IPS-15b (cell line): ENCODE results near the gene ZNF777.
"Not testable (repeated sequence)": the region's sequence is repeated elsewhere in the genome, so short reads cannot be mapped to it uniquely, and the experiment has no call there.

ENCODE experiments used
- H3K27me3 ChIP-seq: one replicate; pipeline ENCODE4 v1.6.1; 2013; ENCODE audit warnings: low read length; ENCODE audit not compliant: control insufficient read depth, insufficient read depth
- H3K36me3 ChIP-seq: one replicate; pipeline ENCODE4 v1.6.1; 2013; ENCODE audit warnings: low read length; ENCODE audit not compliant: control insufficient read depth, insufficient read depth
- H3K4me1 ChIP-seq: one replicate; pipeline ENCODE4 v1.6.1; 2013; ENCODE audit warnings: mild to moderate bottlenecking, low read length; ENCODE audit not compliant: control insufficient read depth, insufficient read depth
- H3K4me3 ChIP-seq: one replicate; pipeline ENCODE4 v1.5.1; 2013; ENCODE audit warnings: low read depth, low read length
- H3K9ac ChIP-seq: one replicate; pipeline ENCODE4 v1.6.1; 2013; ENCODE audit warnings: low read depth, mild to moderate bottlenecking, low read length
- H3K9me3 ChIP-seq: one replicate; pipeline ENCODE4 v1.6.1; 2013; ENCODE audit warnings: mild to moderate bottlenecking, low read length; ENCODE audit not compliant: control insufficient read depth, insufficient read depth

The ZNF777 gene

DNA sequence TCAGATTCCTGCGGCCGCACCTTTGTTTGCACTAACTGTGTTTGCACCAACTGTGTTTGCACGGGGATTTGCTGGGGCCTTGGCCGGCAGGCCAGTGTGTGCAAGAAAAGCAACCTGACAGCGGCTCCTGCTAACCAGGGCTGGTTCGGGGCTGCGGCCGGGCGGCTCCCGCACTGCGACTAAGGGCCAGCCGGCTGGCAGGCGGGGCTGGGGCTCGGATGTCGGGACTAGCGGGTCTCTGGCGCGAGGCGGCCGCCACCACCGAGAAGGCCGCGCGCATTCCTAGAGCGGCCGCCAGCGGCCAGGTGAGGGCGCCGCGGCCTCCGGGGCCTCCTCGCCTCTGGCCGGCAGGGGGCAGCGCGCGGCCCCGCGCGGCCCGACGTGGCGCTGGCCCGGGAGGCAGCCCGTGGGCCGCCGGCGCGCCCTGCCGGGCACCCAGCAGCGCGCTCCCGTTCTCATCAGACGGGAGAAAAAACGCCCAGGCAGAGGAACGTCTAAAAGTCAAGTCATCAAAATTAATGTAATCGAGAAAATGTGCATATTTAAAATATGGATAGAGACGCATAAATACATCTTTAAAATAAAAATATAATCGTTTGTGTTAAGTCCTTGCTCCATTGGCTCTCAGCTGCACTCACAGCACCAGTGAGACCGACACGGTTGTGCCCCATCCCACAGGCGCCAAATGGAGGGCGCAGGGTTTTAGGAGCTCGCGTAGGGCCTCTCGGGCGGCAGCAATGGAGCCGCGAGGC lies 38.5 kb downstream of the ZNF777 start:
- peak overlapping the region; percentile 56 for H3K4me3 ChIP-seq
- H3K9me3 ChIP-seq, result no peaks in the 10 kb centered on the region
- no peaks in the 10 kb centered on the region for H3K36me3 ChIP-seq
- peaks cover 13% of the 10 kb centered on the region for H3K27me3 ChIP-seq
- peak overlapping the region; percentile 70 for H3K9ac ChIP-seq
- H3K4me1 ChIP-seq, result no peaks in the 10 kb centered on the region

- Histone ChIP-seq H3K27me3 (peaks cover 19% of the 10 kb centered on the region), H3K9me3 (no peaks in the 10 kb centered on the region), H3K4me1 (no peaks in the 10 kb centered on the region)
Measured at GRCh38 chr7:149420006-149420405, 40.9 kb downstream of the ZNF777 start.

DNA sequence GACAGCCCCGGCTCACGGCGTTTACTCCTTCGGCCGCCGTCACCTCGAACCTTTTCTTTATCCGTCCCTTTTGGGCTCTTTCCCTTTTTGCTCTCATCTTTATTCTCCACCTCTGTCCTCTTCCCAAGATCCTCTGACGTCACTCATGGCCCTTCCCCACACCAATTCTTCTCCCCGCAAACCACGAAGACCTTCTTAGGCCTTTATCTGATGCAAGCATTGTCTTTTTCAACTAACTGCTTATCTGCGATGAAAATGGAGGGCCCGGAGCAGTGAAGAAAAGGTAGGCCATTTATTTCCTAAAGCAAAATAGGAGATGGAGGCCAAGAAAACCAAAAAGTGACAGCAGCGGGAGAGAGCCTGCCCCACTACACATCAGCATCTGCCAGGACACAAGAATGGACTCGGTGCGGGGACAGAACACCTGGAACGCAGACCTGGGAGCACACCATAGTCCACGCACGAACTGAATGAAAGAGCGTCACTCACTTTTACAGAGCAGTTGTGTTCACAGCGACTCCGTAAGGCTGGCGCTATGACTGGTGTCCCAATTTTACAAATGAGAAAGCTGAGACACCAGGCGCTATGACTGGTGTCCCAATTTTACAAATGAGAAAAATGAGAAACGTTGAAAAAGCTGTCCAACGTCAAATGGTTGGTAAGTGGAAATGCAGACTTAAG lies 45.3 kb downstream of the ZNF777 start:
- Histone ChIP-seq H3K36me3 (no peaks in the 10 kb centered on the region), H3K9ac (no peak overlapping the region), H3K4me1 (peaks cover 2% of the 10 kb centered on the region)

More at GRCh38 chr7:149420006-149420405, 40.9 kb downstream of the ZNF777 start:
- Histone ChIP-seq H3K9ac (no peak overlapping the region), H3K36me3 (no peaks in the 10 kb centered on the region), H3K4me3 (no peak overlapping the region)

DNA sequence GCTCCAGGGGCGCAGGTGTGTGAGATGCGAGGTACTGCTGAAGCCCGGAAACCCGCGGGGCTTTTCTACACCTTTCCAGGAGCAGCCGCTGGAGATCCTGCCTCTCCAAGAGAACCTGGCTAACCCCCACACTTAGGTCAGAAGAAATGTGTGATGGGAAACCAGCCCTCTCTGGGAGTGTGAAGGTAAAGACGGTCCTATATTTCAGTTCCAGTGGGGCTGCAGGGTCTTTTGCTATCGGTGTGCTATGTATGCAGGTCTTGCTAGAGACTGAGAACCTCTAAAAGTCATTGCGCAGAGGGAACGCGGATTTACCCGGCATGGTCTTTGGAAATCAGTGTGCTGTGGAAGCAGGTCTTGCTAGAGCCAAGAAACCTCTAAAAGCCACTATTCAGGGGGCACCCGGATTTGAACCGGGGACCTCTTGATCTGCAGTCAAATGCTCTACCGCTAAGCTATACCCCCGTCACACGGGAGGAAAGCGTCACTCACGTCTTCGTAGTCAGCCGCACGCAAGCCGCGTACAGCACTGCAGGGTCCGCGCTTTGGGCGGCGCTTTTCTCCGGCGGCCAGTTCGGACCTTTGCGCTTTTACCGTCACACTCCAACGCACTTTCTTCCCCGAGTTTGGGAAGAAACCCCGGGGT lies 46.0 kb downstream of the ZNF777 start:
- Histone ChIP-seq H3K4me1 (peaks cover 2% of the 10 kb centered on the region), H3K9ac (no peak overlapping the region), H3K9me3 (no peaks in the 10 kb centered on the region), H3K4me3 (peak overlapping the region; percentile 87), H3K27me3 (peaks cover 6% of the 10 kb centered on the region), H3K36me3 (no peaks in the 10 kb centered on the region)

More for the DNA sequence above, 45.3 kb downstream of the ZNF777 start:
- H3K9me3 ChIP-seq, result no peaks in the 10 kb centered on the region
- H3K27me3 ChIP-seq, result peaks cover 6% of the 10 kb centered on the region
- H3K4me3 ChIP-seq, result peak overlapping the region; percentile 87

- Histone ChIP-seq H3K4me1 (peaks cover 2% of the 10 kb centered on the region), H3K27me3 (peaks cover 6% of the 10 kb centered on the region), H3K4me3 (peak overlapping the region; percentile 87), H3K36me3 (no peaks in the 10 kb centered on the region), H3K9me3 (no peaks in the 10 kb centered on the region), H3K9ac (no peak overlapping the region)
Measured at GRCh38 chr7:149414171-149414570, 46.7 kb downstream of the ZNF777 start.

- not testable (repeated sequence) for H3K4me1 ChIP-seq, H3K9ac ChIP-seq, H3K36me3 ChIP-seq, H3K27me3 ChIP-seq, H3K4me3 ChIP-seq, H3K9me3 ChIP-seq
Measured at GRCh38 chr7:149413083-149413482, 47.8 kb downstream of the ZNF777 start.

DNA sequence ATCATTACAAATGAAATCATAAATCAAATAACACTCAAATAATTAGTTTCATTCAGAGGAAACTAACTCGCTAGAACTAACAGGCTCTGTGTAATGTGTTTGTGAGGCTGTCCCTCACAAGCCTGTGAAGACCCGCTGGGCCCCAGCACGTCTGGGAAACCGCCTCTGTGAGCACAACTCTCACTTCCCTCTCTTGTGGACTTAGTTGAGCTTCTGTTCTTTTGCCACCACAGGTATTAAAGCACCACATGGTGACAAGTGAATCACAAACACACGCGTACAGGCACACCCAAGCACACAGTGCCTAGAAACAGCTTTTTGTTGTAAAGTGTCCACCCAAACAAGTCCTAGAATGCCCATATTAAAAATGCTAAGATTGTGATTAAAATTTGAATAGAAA lies 51.0 kb downstream of the ZNF777 start:
- H3K9me3 ChIP-seq, result no peaks in the 10 kb centered on the region
- H3K4me3 ChIP-seq, result no peak overlapping the region
- no peaks in the 10 kb centered on the region for H3K36me3 ChIP-seq
- no peaks in the 10 kb centered on the region for H3K27me3 ChIP-seq
- peaks cover 2% of the 10 kb centered on the region for H3K4me1 ChIP-seq
- H3K9ac ChIP-seq, result no peak overlapping the region

DNA sequence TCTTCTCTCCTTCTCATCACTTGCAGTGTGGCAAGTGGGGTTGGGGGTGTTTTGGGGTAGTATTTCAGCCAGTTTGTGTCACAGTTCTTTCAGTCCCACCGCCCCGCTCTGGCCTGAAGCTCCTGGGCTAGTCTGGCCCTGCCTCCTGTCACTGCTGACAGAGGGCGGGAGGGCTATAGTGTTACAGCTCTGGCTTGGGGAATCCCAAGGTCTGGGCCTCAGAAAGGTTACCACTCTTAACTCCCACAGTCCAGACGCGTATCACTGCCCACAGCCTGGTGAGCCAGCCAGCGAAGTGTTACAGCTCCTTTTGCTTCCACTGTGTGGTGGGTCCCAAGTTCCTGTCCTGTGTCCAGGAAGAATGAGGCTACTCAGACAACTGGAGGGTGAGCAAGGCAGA lies 56.0 kb downstream of the ZNF777 start:
- Histone ChIP-seq H3K9ac (no peak overlapping the region), H3K27me3 (no peaks in the 10 kb centered on the region), H3K9me3 (no peaks in the 10 kb centered on the region), H3K36me3 (no peaks in the 10 kb centered on the region), H3K4me1 (peaks cover 4% of the 10 kb centered on the region), H3K4me3 (no peak overlapping the region)

DNA sequence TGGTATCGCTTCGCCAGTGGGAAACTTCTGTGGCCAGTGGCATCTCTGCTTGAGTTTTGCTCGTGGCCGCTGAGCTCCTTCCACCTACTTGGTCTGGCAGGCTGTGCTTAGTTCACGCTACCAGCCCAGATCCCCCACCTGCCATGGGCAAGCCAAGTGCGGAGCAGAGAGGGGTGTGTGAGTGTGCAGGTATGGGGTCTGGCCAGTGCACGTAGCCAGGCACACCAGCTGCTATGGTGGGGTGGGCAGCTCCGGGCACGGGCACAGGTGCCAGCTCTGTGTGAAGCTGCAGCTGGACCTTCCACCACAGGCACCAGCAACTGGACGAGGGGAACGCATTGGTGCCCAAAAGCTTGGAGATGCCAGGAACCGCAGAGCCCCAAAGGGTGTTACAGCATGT lies 56.5 kb downstream of the ZNF777 start:
- Histone ChIP-seq H3K4me3 (no peak overlapping the region), H3K9me3 (no peaks in the 10 kb centered on the region), H3K36me3 (no peaks in the 10 kb centered on the region), H3K4me1 (peaks cover 4% of the 10 kb centered on the region), H3K27me3 (no peaks in the 10 kb centered on the region), H3K9ac (no peak overlapping the region)

DNA sequence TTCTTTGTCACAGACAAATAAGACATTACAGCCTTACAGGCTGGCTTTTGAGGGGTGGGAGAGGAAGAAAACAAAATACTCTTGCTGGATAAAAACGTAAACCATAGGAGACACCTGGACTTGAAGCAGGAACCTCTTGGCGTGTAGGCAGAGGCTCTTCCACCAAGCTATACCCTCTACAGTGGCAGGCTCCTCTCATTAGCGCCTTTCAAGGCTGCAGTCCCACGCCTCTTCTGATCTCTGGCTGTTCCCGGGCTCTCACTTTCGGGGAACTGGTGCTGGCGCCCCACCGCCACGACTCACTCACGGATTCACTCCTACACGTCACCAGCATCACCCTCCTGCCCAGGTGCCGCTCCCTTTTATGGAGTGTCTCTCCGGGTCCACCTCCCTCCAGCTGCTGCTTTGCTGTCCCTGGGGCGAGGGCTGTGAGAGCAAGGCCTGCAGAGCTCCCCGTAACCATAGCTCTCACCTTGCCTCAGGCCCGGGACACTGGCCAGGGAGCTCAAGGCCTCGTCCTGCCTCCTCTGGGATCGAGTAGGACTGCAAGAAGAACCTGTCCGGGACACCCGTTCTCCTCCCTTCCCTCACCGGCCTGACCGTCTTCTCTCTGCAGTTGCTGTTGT lies 62.6 kb downstream of the ZNF777 start:
- H3K9ac ChIP-seq, result no peak overlapping the region
- H3K36me3 ChIP-seq, result no peaks in the 10 kb centered on the region
- no peaks in the 10 kb centered on the region for H3K27me3 ChIP-seq
- H3K4me1 ChIP-seq, result peaks cover 4% of the 10 kb centered on the region
- no peaks in the 10 kb centered on the region for H3K9me3 ChIP-seq
- no peak overlapping the region for H3K4me3 ChIP-seq

DNA sequence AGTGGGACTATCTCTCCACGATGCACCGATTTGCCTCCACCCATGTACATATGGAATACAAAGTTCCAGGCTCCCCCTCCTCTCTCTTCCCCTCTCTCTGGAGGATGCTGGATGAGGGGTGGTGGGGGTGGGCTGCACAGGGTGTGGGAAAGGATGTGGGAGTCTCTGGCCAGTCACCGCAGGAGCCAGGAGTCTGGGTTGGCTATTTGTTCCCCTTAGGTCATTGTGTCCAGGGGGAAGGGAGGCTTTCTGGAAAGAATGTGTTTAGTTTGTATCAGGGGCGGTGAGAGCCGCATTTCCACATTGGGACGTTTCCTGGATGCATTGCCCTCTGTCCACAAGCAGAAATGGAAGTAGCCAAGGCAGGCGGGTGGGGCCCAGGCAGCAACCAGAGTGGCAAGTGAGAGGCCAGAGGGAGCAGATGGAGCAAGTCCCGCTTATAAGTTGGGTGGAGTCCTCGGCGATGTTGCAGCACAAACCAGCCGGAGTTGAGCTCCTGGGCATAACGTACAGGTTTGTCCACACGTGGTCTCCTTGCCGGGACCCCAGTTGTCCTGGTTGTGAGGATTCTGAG lies 63.3 kb downstream of the ZNF777 start:
- H3K4me1 ChIP-seq, result peaks cover 2% of the 10 kb centered on the region
- H3K9ac ChIP-seq, result no peak overlapping the region
- H3K9me3 ChIP-seq, result no peaks in the 10 kb centered on the region
- no peaks in the 10 kb centered on the region for H3K27me3 ChIP-seq
- no peak overlapping the region for H3K4me3 ChIP-seq
- H3K36me3 ChIP-seq, result no peaks in the 10 kb centered on the region
